K562 (cell line): ENCODE data around the gene MAP3K15. TPM values are rescaled to one million over a fixed set of nuclear protein-coding genes. Genes with fewer than 3 reads are reported as not detected.

Source experiments
- ATAC-seq: fragments of 200-7000 bp; cut with Tn5 transposase; 3 replicates; pipeline ENCODE4 v1.9.1; 2020; ENCODE audit warnings: moderate library complexity
- BruUV-seq: library from RNA; stranded (reverse); fragments of 400-500 nt; replicated peaks from 2 replicates; lab custom pipeline; 2021; lab: Mats Ljungman, UMichigan
- CTCF ChIA-PET: fragments of 300-600 bp; formaldehyde crosslinking; extraction: SDS; loops from one replicate; lab custom pipeline; 2021; ENCODE audit warnings: low intra/inter-chr PET ratio; lab: Yijun Ruan, JAX
- POLR2A ChIA-PET: fragments of 300-600, 350-650 bp; sonication (Branson Sonifier 250); formaldehyde crosslinking; extraction: SDS; loops from one replicate; lab custom pipeline; 2021; ENCODE audit warnings: antibody characterized with exemption, inconsistent platforms; lab: Yijun Ruan, JAX
- DNase-seq, 4 experiments: peaks; one replicate each; pipeline versions ENCODE4 v3.0.0 to v3.0.0-alpha.2; 2011 to 2018; ENCODE audit warnings: low spot score in 3 of 4, mixed read lengths in 3 of 4; ENCODE audit errors: extremely low read depth in 1 of 4
- FAIRE-seq: peaks from 2 replicates; lab custom pipeline; 2011; peaks lifted over from hg19 to GRCh38; lab: Jason Lieb, UNC
- H2AFZ ChIP-seq: 2 replicates; pipeline ENCODE4 v1.6.0; 2011; ENCODE audit warnings: low read depth, low read length, control low read depth, inconsistent platforms
- H3K27ac ChIP-seq: fragments of 200-600 bp; 3 replicates; pipeline ENCODE4 v1.8.0; 2011; ENCODE audit warnings: low read depth, mild to moderate bottlenecking, control low read depth, inconsistent platforms, low read length, moderate library complexity, mixed read lengths; ENCODE audit errors: extremely low read depth
- H3K27me3 ChIP-seq, 2 experiments: fragments of 300-600 bp in 1 of 2; 2 replicates in 1 of 2; 3 replicates in 1 of 2; pipeline versions ENCODE4 v1.6.0 to v1.8.0; 2011; ENCODE audit warnings: inconsistent platforms in 2 of 2, low read length in 2 of 2, mild to moderate bottlenecking in 1 of 2, mixed read lengths in 1 of 2, moderate library complexity in 1 of 2; ENCODE audit not compliant: control insufficient read depth in 2 of 2, insufficient read depth in 2 of 2
- H3K36me3 ChIP-seq: fragments of 300-600 bp; 3 replicates; pipeline ENCODE4 v1.8.0; 2011; ENCODE audit warnings: mild to moderate bottlenecking, low read length, inconsistent platforms; ENCODE audit not compliant: control insufficient read depth, insufficient read depth
- H3K4me1 ChIP-seq, 2 experiments: fragments of 200-600 bp in 1 of 2; replicated peaks in 1 of 2; 2 replicates in 1 of 2; 3 replicates in 1 of 2; pipeline versions ENCODE4 v1.5.1 to v1.8.0; 2011; ENCODE audit warnings: inconsistent platforms in 2 of 2, low read length in 2 of 2, mild to moderate bottlenecking in 1 of 2, mixed read lengths in 1 of 2, moderate library complexity in 1 of 2; ENCODE audit not compliant: control insufficient read depth in 2 of 2, insufficient read depth in 2 of 2
- H3K4me2 ChIP-seq: 2 replicates; pipeline ENCODE4 v1.6.1; 2011; ENCODE audit warnings: low read length, control low read depth, inconsistent platforms, mixed read lengths; ENCODE audit not compliant: insufficient read depth
- H3K4me3 ChIP-seq: fragments of 200-600 bp; sonication (generic), shearing (Covaris generic); 2 replicates; pipeline ENCODE4 v1.5.1; 2016; ENCODE audit warnings: control low read depth, inconsistent platforms
- H3K79me2 ChIP-seq: fragments of 200-600 bp; 3 replicates; pipeline ENCODE4 v1.8.0; 2011; ENCODE audit warnings: low read length, inconsistent platforms; ENCODE audit not compliant: control insufficient read depth, insufficient read depth
- H3K9ac ChIP-seq, 2 experiments: 2 replicates each; pipeline versions ENCODE4 v1.6.0 to v1.6.1; 2011; ENCODE audit warnings: low read depth in 2 of 2, low read length in 2 of 2, control low read depth in 1 of 2, inconsistent platforms in 1 of 2, mild to moderate bottlenecking in 1 of 2, mixed read lengths in 1 of 2; ENCODE audit not compliant: insufficient read depth in 1 of 2
- H3K9me1 ChIP-seq: one replicate; pipeline ENCODE4 v1.6.0; 2011; ENCODE audit warnings: inconsistent platforms, mild to moderate bottlenecking, low read length, moderate library complexity; ENCODE audit not compliant: control insufficient read depth, insufficient read depth
- H3K9me3 ChIP-seq: replicated peaks from 2 replicates; pipeline ENCODE4 v1.5.1; 2011; ENCODE audit warnings: low read depth, low read length, inconsistent platforms; ENCODE audit not compliant: control insufficient read depth, insufficient read depth
- H4K20me1 ChIP-seq: replicated peaks from 2 replicates; pipeline ENCODE4 v1.6.1; 2011; ENCODE audit warnings: low read length, inconsistent platforms, mixed read lengths; ENCODE audit not compliant: control insufficient read depth, insufficient read depth
- ATF4 ChIP-seq: fragments of 450-650 bp; formaldehyde crosslinking; IDR thresholded peaks from 2 replicates; pipeline ENCODE4 v1.4.0; 2022; ENCODE audit warnings: mild to moderate bottlenecking, moderate library complexity
- CUX1 ChIP-seq: fragments of 200-800 bp; sonication (Bioruptor generic); IDR thresholded peaks from 2 replicates; pipeline ENCODE4 v1.6.1; 2016; ENCODE audit warnings: missing genetic modification characterization, missing compliant biosample characterization
- DLX4 ChIP-seq: fragments of 250-450 bp; sonication (Bioruptor Pico); IDR thresholded peaks from 2 replicates; pipeline ENCODE4 v1.6.1; 2021; ENCODE audit warnings: mild to moderate bottlenecking
- E2F1 ChIP-seq: sonication (generic); formaldehyde crosslinking; IDR thresholded peaks from 2 replicates; pipeline ENCODE4 v1.8.1; 2023; ENCODE audit warnings: mild to moderate bottlenecking, missing genetic modification reagents, moderate library complexity
- HIVEP1 ChIP-seq: fragments of 250-450 bp; sonication (Bioruptor Pico); IDR thresholded peaks from 2 replicates; pipeline ENCODE4 v1.4.0; 2020; ENCODE audit warnings: mild to moderate bottlenecking
- NKRF ChIP-seq: fragments of 450-650 bp; IDR thresholded peaks from 2 replicates; pipeline ENCODE4 v1.6.1; 2016; ENCODE audit warnings: borderline replicate concordance
- SLC30A9 ChIP-seq: fragments of 250-450 bp; sonication (Bioruptor Pico); IDR thresholded peaks from 2 replicates; pipeline ENCODE4 v1.8.0; 2022; ENCODE audit warnings: mild to moderate bottlenecking, moderate library complexity
- TOE1 ChIP-seq, 2 experiments: fragments of 450-650 bp in 1 of 2; sonication (generic) in 1 of 2; formaldehyde crosslinking in 1 of 2; IDR thresholded peaks; 2 replicates each; pipeline versions ENCODE4 v1.7.1 to v1.8.0; 2016 to 2022; ENCODE audit warnings: borderline replicate concordance in 2 of 2, mild to moderate bottlenecking in 2 of 2, antibody characterized with exemption in 1 of 2, inconsistent platforms in 1 of 2, low read depth in 1 of 2, missing genetic modification reagents in 1 of 2, moderate library complexity in 1 of 2
- TRIM24 ChIP-seq, 2 experiments: fragments of 450-650 bp; IDR thresholded peaks; 2 replicates each; pipeline ENCODE4 v1.6.1; 2016
- WGBS: fragments of 100-300 bp; shearing (Covaris generic); methylation state at CpG from one replicate; pipeline ENCODE4 v1.1.6; 2016; ENCODE audit warnings: low coverage, mixed read lengths; ENCODE audit not compliant: insufficient coverage; ENCODE audit errors: missing lambda C conversion rate; 5-methylcytosine and 5-hydroxymethylcytosine counted together
- in situ Hi-C: fragments of 300-500 bp; cut with MboI; formaldehyde crosslinking; loops from 4 replicates; pipeline ENCODE4 v1.15.0; 2018; ENCODE audit warnings: inconsistent platforms, mixed read lengths
- intact Hi-C: fragments of 100-400 bp; cut with micrococcal nuclease; formaldehyde crosslinking; loops from 2 replicates; pipeline ENCODE4 v1.14.2; 2022
- polyA plus RNA-seq, 8 experiments: library from polyadenylated mRNA; depleted of rRNA in 4 of 8; stranded (reverse) in 5 of 8; unstranded in 3 of 8; fragments of >200 nt; fragmentation: Nextera tagmentation in 2 of 8; fragmentation: Illumina TruSeq in 1 of 8; extraction: Ambion mirVana in 2 of 8; extraction: Trizol in 1 of 8; gene quantifications; 2 replicates each; pipeline versions ENCODE4 v1.2.1 to v1.2.3, GENCODE V29; 2011 to 2014; ENCODE audit warnings: inconsistent platforms in 1 of 8, missing spikeins in 1 of 8
- total RNA-seq, 7 experiments: library from RNA; depleted of rRNA in 6 of 7; stranded (reverse); fragments of >200 nt in 6 of 7; fragmentation: Illumina TruSeq in 2 of 7; extraction: Trizol in 2 of 7; gene quantifications; 2 replicates each; pipeline versions ENCODE4 v1.2.1 to v1.2.3, GENCODE V29; 2011 to 2021; ENCODE audit warnings: low replicate concordance in 1 of 7

Gene MAP3K15
- total and polyA plus RNA-seq, 9 of the 15 experiments (the other 6 are each of a cell fraction or from before 2014, with no cell fraction given), result 0.03 to 0.29 (median 0.14) TPM; not detected in 5

- CTCF ChIA-PET, result interaction anchor here (0.5 kb wide), 1 partner anchor 185 kb away, joined by 4 read pairs; no protein-coding TSS in a partner anchor
- FAIRE-seq (no peak), DNase-seq (no peak), ATAC-seq (no peak)
- H3K79me2 ChIP-seq, result no peaks in the 10 kb centered on the region
- H3K27ac ChIP-seq, result no peak overlapping the region
- BruUV-seq, result no TSS peak
- in situ Hi-C loops (no loop called here), intact Hi-C loops (no loop called here)
- POLR2A ChIA-PET, result no interaction called here
- no peaks in the 10 kb centered on the region for H3K9me3 ChIP-seq
- H3K9ac ChIP-seq, result no peak overlapping the region
- peaks cover 2 to 4% of the 10 kb centered on the region in 2 experiments; a peak in 3 of 5 replicates for H3K27me3 ChIP-seq
- no peaks in the 10 kb centered on the region for H3K9me1 ChIP-seq
- no peaks in the 10 kb centered on the region for H3K36me3 ChIP-seq
- no peaks in the 10 kb centered on the region for H3K4me1 ChIP-seq
- WGBS, result 2% methylated on average over 9 of the region's 10 CpGs
- no peak overlapping the region for H2AFZ ChIP-seq
- H3K4me2 ChIP-seq, result no peak overlapping the region
- no peaks in the 10 kb centered on the region for H4K20me1 ChIP-seq
- H3K4me3 ChIP-seq, result no peak overlapping the region
- no peak for TF ChIP-seq CUX1 (CRISPR knock-in tag)
- TF ChIP-seq ATF4 (CRISPR knock-in tag), result no peak
- no peak for TF ChIP-seq DLX4 (CRISPR knock-in tag)
- no peak for TF ChIP-seq SLC30A9
- TF ChIP-seq NKRF, result no peak
- no peak for TF ChIP-seq TRIM24 (IDR thresholded peaks at IDR 0.05)
- TF ChIP-seq E2F1 (CRISPR knock-in tag), result no peak
- TF ChIP-seq TOE1 (IDR thresholded peaks at IDR 0.05; ENCODE audit: borderline replicate concordance), result no peak
- TF ChIP-seq TOE1 (CRISPR knock-in tag; IDR thresholded peaks at IDR 0.05; ENCODE audit: borderline replicate concordance, low read depth), result no peak
- no peak for TF ChIP-seq HIVEP1 (CRISPR knock-in tag)
These were observed 71.3 kb downstream of the MAP3K15 start for GRCh38 chrX:19443869-19444526.
